NCI-H524 (cell line): Measurements from ENCODE around the gene ZNF682.
"Not testable (repeated sequence)": the region's sequence is repeated elsewhere in the genome, so short reads cannot be mapped to it uniquely, and the experiment has no call there.

Experiments
- DNase-seq, 2 experiments: peaks; one replicate each; lab custom pipeline; 2025; lab: John Stamatoyannopoulos, UW

The ZNF682 gene

DNA sequence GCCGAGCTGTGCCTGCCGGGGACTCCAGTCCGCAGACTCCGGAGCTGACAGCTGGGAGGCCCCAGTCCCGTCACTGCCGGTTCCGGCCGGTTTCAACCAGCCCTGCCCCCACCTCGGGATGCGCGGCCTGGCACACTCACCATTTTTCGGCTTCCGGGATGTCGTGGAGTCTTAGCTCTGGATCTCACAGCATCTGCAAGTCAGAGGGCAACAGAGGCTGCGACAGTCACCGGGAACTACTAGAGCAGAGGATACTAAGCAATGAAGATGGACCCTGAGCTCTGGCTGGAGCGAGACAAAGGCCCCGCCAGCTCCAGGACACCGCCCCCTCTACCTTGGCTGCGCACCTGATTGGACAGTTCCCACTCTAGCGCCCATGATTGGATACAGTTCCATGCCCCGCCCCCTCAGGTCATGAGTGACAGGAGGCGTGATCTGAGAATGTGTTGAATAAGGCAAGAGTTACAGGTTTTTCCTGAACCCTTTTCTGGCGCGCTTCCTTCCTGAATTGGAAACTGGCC is at the start of gene ZNF682:
TSS of gene ZNF682 (minus strand) at position 303 of the 521 bp plus-strand sequence. CDS start at position 143, 160 bp downstream.
- peak; percentile 91 to 92 for DNase-seq

- DNase-seq = not testable (repeated sequence)
Observed at GRCh38 chr19:20082876-20083275, 43.6 kb upstream of the ZNF682 start.

DNA sequence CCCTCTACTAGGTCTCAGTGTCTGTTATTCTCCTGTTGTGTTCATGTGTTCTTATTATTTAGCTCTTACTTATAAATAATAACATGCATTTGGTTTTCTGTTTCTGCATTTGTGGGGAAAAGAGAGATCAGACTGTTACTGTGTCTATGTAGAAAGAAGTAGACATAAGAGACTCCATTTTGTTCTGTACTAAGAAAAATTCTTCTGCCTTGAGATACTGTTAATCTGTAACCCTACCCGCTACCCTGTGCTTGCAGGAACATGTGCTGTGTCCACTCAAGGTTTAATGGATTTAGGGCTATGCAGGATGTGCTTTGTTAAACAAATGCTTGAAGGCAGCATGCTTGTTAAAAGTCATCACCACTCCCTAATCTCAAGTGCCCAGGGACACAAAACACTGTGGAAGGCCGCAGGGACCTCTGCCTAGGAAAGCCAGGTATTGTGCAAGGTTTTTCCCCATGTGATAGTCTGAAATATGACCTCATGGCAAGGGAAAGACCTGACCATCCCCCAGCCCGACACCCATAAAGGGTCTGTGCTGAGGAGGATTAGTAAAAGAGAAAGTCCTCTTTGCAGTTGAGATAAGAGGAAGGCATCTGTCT is 43.0 kb upstream of the ZNF682 start:
- peak; percentile 18 to 44 for DNase-seq

- no peak for DNase-seq
Observed at GRCh38 chr19:20080656-20081055, 41.4 kb upstream of the ZNF682 start.

GRCh38 chr19:20079476-20079875 is 40.2 kb upstream of the ZNF682 start:
- no peak for DNase-seq

GRCh38 chr19:20078581-20079031 is 39.3 kb upstream of the ZNF682 start:
- no peak for DNase-seq

DNA sequence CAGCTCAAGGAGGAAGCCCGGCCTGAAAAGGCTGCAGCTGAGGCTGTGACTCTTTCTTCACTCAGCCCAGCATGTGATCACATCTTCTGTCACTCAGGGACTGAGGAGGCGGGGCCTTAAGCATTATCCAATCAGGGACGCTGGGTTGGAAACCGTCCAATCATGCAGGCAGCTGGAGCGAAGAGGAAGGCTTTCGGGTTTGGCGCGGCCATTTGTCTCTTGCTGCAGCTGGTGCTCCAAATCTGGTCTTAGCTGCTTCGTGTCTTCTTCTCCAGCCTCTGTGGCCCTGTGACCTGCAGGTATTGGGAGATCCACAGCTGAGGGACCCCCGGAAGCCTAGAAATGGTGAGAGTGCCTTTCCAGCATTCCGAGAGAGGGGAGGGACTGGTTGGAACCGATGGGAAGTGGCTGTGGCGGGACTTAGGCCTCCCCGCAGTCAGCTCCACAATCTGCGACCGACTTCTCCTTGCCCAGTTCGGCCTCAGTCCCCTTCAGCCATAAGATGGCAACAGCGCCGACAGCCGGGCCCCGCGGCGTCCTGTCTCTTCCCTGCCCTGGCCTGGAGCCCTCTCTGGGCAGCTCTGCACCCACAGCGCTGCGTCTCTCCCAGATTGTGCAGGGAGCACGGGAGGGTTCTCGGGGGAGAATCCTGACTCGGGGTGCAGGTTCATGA is 38.6 kb upstream of the ZNF682 start, which contains the start of gene ZNF90:
TSS of gene ZNF90 (plus strand) at position 210 of the 673 bp plus-strand sequence. CDS start at position 343, 133 bp downstream.
- peak in 1 of 2 experiments; percentile 26 for DNase-seq

- DNase-seq = no peak
Observed at GRCh38 chr19:20072936-20073335, 33.6 kb upstream of the ZNF682 start.

DNA sequence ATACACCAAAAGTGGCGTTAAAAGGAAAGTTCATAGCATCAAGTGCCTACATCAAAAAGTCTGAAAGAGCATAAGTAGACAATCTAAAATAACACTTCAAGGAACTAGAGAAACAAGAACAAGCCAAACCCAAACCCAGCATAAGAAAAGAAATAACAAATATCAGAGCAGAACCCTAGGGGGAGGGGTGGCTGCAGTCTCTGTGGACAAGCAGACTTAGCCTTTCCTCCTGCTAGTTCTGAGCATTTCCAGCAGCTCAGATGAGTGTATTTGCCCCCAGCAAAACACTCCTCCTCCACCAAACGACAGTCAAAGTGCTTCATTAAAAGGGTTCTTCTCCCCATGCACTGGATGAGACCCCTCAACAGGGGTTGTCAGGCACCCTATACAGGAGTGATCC is 31.4 kb upstream of the ZNF682 start:
- no peak for DNase-seq

- DNase-seq = not testable (repeated sequence)
Observed at GRCh38 chr19:20068559-20068958, 29.3 kb upstream of the ZNF682 start.

DNA sequence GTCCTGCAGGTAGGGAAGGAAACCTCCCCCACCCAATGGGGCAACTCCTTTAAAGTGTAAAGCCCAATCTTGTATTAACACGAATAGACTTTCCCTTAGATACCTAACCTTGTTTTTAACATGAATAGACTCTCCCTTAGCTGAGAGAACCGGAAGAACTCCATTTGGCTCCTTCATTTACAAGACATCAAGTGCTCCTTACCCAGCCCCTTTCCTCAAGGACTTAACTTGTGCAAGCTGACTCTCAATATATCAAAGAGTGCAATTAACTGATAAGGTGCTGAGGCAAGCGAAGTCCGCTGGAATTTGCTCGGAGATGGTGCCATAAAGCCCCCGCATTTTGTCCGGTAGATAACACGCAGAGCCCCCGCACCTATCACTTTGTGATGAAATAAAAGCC is 28.6 kb upstream of the ZNF682 start:
- DNase-seq = no peak

GRCh38 chr19:20066861-20067260 is 27.6 kb upstream of the ZNF682 start:
- DNase-seq = no peak

DNA sequence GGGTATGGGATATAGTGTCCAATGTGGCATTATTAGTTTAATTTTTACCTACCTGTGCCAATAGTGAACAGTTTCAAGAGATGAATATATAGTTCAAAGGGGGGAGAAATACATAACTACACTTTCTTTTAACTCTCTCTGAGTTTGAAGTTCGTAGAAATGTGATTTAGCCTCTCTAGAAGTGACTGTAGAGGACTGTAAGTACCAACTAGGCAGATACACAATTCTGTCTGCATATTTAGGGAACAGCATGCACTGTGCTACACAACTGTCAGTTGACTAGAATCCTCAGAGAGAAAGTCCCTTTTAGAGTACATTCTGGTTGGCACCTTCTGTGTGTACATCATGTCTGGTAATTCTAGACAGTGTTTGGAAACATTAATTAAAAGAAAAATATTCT is 21.0 kb upstream of the ZNF682 start:
- DNase-seq = no peak

- not testable (repeated sequence) for DNase-seq
Observed at GRCh38 chr19:20058738-20059137, 19.4 kb upstream of the ZNF682 start.

GRCh38 chr19:20051841-20052768 is 12.8 kb upstream of the ZNF682 start:
- DNase-seq = peak; percentile 93 to 97

- DNase-seq = not testable (repeated sequence)
Observed at GRCh38 chr19:20045742-20046141, 6.4 kb upstream of the ZNF682 start.

- no peak for DNase-seq
Observed at GRCh38 chr19:20044663-20045062, 5.4 kb upstream of the ZNF682 start.

- DNase-seq = no peak
Observed at GRCh38 chr19:20038358-20039202, 725 bp downstream of the ZNF682 start.

DNA sequence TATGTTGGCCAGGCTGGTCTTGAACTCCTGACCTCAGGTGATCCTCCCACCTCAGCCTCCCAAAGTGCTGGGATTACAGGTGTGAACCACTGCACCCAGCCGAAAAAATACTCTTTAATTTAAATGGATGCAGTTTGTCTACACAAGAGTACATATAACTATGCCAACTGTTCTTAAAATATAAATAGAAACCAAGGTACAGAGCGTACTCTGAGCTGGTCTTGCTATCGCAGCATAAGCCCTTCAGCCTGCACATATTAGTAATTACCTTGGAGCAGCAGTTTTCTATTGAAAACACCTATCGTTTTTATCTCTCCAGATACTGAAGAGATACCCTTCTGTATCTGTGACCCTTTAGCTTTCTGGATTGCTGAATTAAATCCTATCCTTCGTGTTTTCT is 3.4 kb downstream of the ZNF682 start:
- no peak for DNase-seq

- DNase-seq = no peak
Observed at GRCh38 chr19:20028611-20029010, 10.7 kb downstream of the ZNF682 start.

DNA sequence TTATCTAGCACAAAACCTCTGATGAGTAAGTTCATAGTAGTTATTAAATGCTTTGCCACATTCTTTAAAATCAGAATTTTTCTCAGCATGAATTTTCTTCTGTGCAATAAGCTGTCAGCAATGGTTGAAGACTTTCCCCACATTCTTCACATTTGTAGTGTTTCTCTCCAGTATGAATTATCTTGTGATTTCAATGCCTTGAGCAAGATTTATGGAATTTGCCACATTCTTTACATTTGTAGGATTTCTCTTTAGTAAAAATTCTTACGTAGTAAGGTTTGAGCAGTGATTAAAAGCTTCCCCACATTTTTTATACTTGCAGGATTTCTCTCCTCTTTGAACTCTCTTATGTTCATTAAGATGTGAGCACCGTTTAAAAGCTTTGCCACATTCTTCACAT is 33.6 kb downstream of the ZNF682 start:
- DNase-seq = no peak
